Measurements from ENCODE around the gene CRX. TPM values are rescaled to one million over a fixed set of nuclear protein-coding genes. Genes with fewer than 3 reads are reported as not detected.
"Not testable (repeated sequence)": the region's sequence is repeated elsewhere in the genome, so short reads cannot be mapped to it uniquely, and the experiment has no call there.

CRX gene
- total RNA-seq, 1 experiment from 2014 or later, result not detected

GRCh38 chr19:47786566-47786965 is 35.2 kb upstream of the CRX start:
- intact Hi-C loops (cut with micrococcal nuclease; ENCODE audit: unreplicated experiment), result no loop called here
- no peaks in the 10 kb centered on the region for H3K36me3 ChIP-seq (ENCODE audit: control insufficient read depth, insufficient read depth, low read length)
- BruUV-seq (replicated peaks), result no TSS peak

GRCh38 chr19:47787307-47787706 is 34.4 kb upstream of the CRX start:
- DNase-seq (ENCODE audit: low read depth, low spot score); intact Hi-C loops (cut with micrococcal nuclease; ENCODE audit: unreplicated experiment); ATAC-seq; H3K4me1 ChIP-seq (ENCODE audit: control insufficient read depth, insufficient read depth, low read length); H3K27me3 ChIP-seq (ENCODE audit: control insufficient read depth, insufficient read depth, low read length); BruUV-seq (replicated peaks); POLR2A ChIA-PET; H3K4me3 ChIP-seq (ENCODE audit: low read depth in 2 of 2, low read length in 2 of 2); H3K9me3 ChIP-seq (ENCODE audit: control insufficient read depth, insufficient read depth, low read depth, low read length); H3K36me3 ChIP-seq (ENCODE audit: control insufficient read depth, insufficient read depth, low read length); in situ Hi-C loops (cut with HindIII; ENCODE audit: low pct_unique_long_range_greater_than_20kb, low sequenced_read_pairs); H3K27ac ChIP-seq (ENCODE audit: low read length): not testable (repeated sequence)
- CTCF ChIA-PET, result interaction anchor here (0.6 kb wide), 1 partner anchor 354 kb away, joined by 4 read pairs; no protein-coding TSS in a partner anchor

More at GRCh38 chr19:47786566-47786965, 35.2 kb upstream of the CRX start:
- POLR2A ChIA-PET, result no interaction called here
- no peaks in the 10 kb centered on the region for H3K9me3 ChIP-seq (ENCODE audit: control insufficient read depth, insufficient read depth, low read depth, low read length)
- DNase-seq (ENCODE audit: low read depth, low spot score) (no peak), ATAC-seq (no peak)
- CTCF ChIA-PET, result interaction anchor here (0.5 to 0.6 kb wide), 2 partner anchors 23 to 353 kb away, joined by 4 read pairs; no protein-coding TSS in a partner anchor
- in situ Hi-C loops (cut with HindIII; ENCODE audit: low pct_unique_long_range_greater_than_20kb, low sequenced_read_pairs), result no loop called here
- no peaks in the 10 kb centered on the region for H3K4me1 ChIP-seq (ENCODE audit: control insufficient read depth, insufficient read depth, low read length)
- no peak overlapping the region for H3K4me3 ChIP-seq (ENCODE audit: low read depth in 2 of 2, low read length in 2 of 2)
- H3K27ac ChIP-seq (ENCODE audit: low read length), result no peak overlapping the region
- TF ChIP-seq CTCF (IDR thresholded peaks at IDR 0.05), result no peak
- no peak for TF ChIP-seq REST (IDR thresholded peaks at IDR 0.05; ENCODE audit: insufficient read depth in 1 of 2, low read depth in 2 of 2, low read length in 1 of 2)
- no peak for TF ChIP-seq SIN3A (IDR thresholded peaks at IDR 0.05; ENCODE audit: borderline replicate concordance, insufficient read depth, low read depth, low read length)
- no peak for TF ChIP-seq TCF7L2 (IDR thresholded peaks at IDR 0.05; ENCODE audit: low read depth, low read length)
- TF ChIP-seq POLR2AphosphoS5 (IDR thresholded peaks at IDR 0.05; ENCODE audit: low read depth, low read length), result no peak
- H3K27me3 ChIP-seq (ENCODE audit: control insufficient read depth, insufficient read depth, low read length), result no peaks in the 10 kb centered on the region

- DNase-seq (ENCODE audit: low read depth, low spot score); POLR2A ChIA-PET; ATAC-seq: not testable (repeated sequence)
Observed at GRCh38 chr19:47789811-47790210, 31.9 kb upstream of the CRX start.

More at GRCh38 chr19:47789811-47790210, 31.9 kb upstream of the CRX start:
- CTCF ChIA-PET, result interaction anchor here (0.8 kb wide), 1 partner anchor 24 kb away, joined by 4 read pairs; no protein-coding TSS in a partner anchor
- H3K36me3 ChIP-seq (ENCODE audit: control insufficient read depth, insufficient read depth, low read length); H3K27ac ChIP-seq (ENCODE audit: low read length); H3K9me3 ChIP-seq (ENCODE audit: control insufficient read depth, insufficient read depth, low read depth, low read length); H3K4me1 ChIP-seq (ENCODE audit: control insufficient read depth, insufficient read depth, low read length); H3K4me3 ChIP-seq (ENCODE audit: low read depth in 2 of 2, low read length in 2 of 2); in situ Hi-C loops (cut with HindIII; ENCODE audit: low pct_unique_long_range_greater_than_20kb, low sequenced_read_pairs); H3K27me3 ChIP-seq (ENCODE audit: control insufficient read depth, insufficient read depth, low read length); BruUV-seq (replicated peaks): not testable (repeated sequence)
- intact Hi-C loops (cut with micrococcal nuclease; ENCODE audit: unreplicated experiment), result loop anchor here (2.0 kb wide), 1 partner anchor 23 kb away; no protein-coding TSS in a partner anchor
